Measurements from ENCODE around the gene GNAO1. TPM values are rescaled to one million over a fixed set of nuclear protein-coding genes. Genes with fewer than 3 reads are reported as not detected.

The GNAO1 gene
- polyA plus RNA-seq, 1 of the 3 experiments (the other 2 are of a cell fraction) = 0.30 TPM

GRCh38 chr16:56364865-56365264, 173.6 kb downstream of the GNAO1 start (continued):
- TF ChIP-seq TAF1 (IDR thresholded peaks at IDR 0.05; ENCODE audit: borderline replicate concordance, low read depth, low read length) (no peak), MXI1 (IDR thresholded peaks at IDR 0.05; ENCODE audit: low read depth, low read length) (no peak), GABPA (IDR thresholded peaks at IDR 0.05; ENCODE audit: low read depth) (no peak), RXRA (IDR thresholded peaks at IDR 0.05; ENCODE audit: borderline replicate concordance, low read depth) (no peak), CHD2 (IDR thresholded peaks at IDR 0.05; ENCODE audit: low read length, partially characterized antibody) (no peak)

- Histone ChIP-seq H3K36me3 (replicated peaks in 1 of 2; ENCODE audit: control insufficient read depth in 1 of 2, insufficient read depth in 2 of 2, low read length in 1 of 2) (peaks cover 24 to 68% of the 10 kb centered on the region in 2 experiments), H3K4me3 (ENCODE audit: low read depth in 2 of 2, low read length in 1 of 2) (no peak overlapping the region), H3F3A (replicated peaks; ENCODE audit: insufficient read depth) (peaks cover 5% of the 10 kb centered on the region), H3K4me1 (ENCODE audit: control insufficient read depth in 1 of 2, insufficient read depth in 2 of 2, low read depth in 1 of 2, low read length in 1 of 2) (peaks cover 0 to 14% of the 10 kb centered on the region in 2 experiments; a peak in 3 of 4 replicates), H4K20me1 (ENCODE audit: insufficient read depth) (no peaks in the 10 kb centered on the region), H3K4me2 (no peak overlapping the region), H3K79me2 (ENCODE audit: insufficient read depth) (no peaks in the 10 kb centered on the region), H3K9me3 (no peaks in the 10 kb centered on the region), H2AFZ (ENCODE audit: low read depth) (no peak overlapping the region), H3K27ac (ENCODE audit: low read depth in 2 of 2, low read length in 1 of 2) (no peak overlapping the region), H3K9me2 (no peaks in the 10 kb centered on the region), H3K9ac (no peak overlapping the region), H3K27me3 (ENCODE audit: insufficient read depth) (no peaks in the 10 kb centered on the region)
- CTCF ChIA-PET = interaction anchor here (0.6 to 3.2 kb wide), 2 partner anchors 9 to 177 kb away, joined by 3 to 20 read pairs; no protein-coding TSS in a partner anchor
- POLR2A ChIA-PET = no interaction called here
- no peak for TF ChIP-seq SIN3A (IDR thresholded peaks at IDR 0.05; ENCODE audit: borderline replicate concordance, low read depth, low read length)
- no peak for TF ChIP-seq RCOR1 (IDR thresholded peaks at IDR 0.05; ENCODE audit: low read length)
- TF ChIP-seq MAX (IDR thresholded peaks at IDR 0.05; ENCODE audit: low read depth) = no peak
- TF ChIP-seq JUND (IDR thresholded peaks at IDR 0.05) = no peak
- no peak for TF ChIP-seq RXRA (IDR thresholded peaks at IDR 0.05; ENCODE audit: borderline replicate concordance, low read depth)
- TF ChIP-seq FOSL2 (IDR thresholded peaks at IDR 0.05; ENCODE audit: borderline replicate concordance, low read depth) = no peak
- TF ChIP-seq PBX3 (IDR thresholded peaks at IDR 0.05) = no peak
- no peak for TF ChIP-seq MXI1 (IDR thresholded peaks at IDR 0.05; ENCODE audit: low read depth, low read length)
- no peak for TF ChIP-seq ELF1 (IDR thresholded peaks at IDR 0.05)
- no peak for TF ChIP-seq IRF3 (IDR thresholded peaks at IDR 0.05; ENCODE audit: low read depth, low read length)
- TF ChIP-seq EZH2phosphoT487 (IDR thresholded peaks at IDR 0.05; ENCODE audit: borderline replicate concordance, low read depth) = no peak
- TF ChIP-seq TCF12 (IDR thresholded peaks at IDR 0.05) = no peak
- TF ChIP-seq YY1 (IDR thresholded peaks at IDR 0.05; ENCODE audit: low read depth) = no peak
- no peak for DNase-seq
- WGBS (ENCODE audit: low lambda C conversion rate) = 84% methylated on average over 7 of the region's 7 CpGs
Observed at GRCh38 chr16:56365552-56365951, 174.3 kb downstream of the GNAO1 start.
